ENCODE measurements around the gene SNX19.

The SNX19 gene

DNA sequence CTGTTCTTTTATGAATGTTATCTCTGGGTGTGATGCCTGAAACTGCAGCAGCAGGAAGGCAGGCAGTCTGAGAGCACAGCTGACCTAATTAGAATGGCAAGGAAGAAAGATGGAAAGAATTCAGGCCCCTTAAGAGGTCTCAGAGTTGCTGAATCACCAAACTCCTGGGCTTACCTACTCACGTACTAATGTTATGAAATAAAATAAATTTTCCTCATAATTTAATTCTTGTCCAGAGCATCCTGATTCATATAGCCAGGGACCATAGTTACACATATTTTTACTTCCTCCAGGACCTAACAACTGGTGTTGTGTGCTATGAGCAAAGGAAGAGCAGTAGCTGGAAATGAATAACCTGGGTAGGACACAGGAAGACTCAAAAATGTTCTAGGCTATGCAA lies 41.9 kb downstream of the SNX19 start:
- H3K4me3 ChIP-seq (ENCODE audit: low read length), result no peak overlapping the region

GRCh38 chr11:130873761-130874160 lies 42.5 kb downstream of the SNX19 start:
- no peaks in the 10 kb centered on the region for H3K79me2 ChIP-seq (ENCODE audit: low read length)
- H2AFZ ChIP-seq (ENCODE audit: low read depth, low read length), result no peak overlapping the region
- H3K9me3 ChIP-seq (ENCODE audit: insufficient read depth, low read length), result no peaks in the 10 kb centered on the region
- no peaks in the 10 kb centered on the region for H3K27me3 ChIP-seq (ENCODE audit: low read depth, low read length)
- no peaks in the 10 kb centered on the region for H3K4me1 ChIP-seq (ENCODE audit: low read length)
- peaks cover 12% of the 10 kb centered on the region for H3K36me3 ChIP-seq (replicated peaks; ENCODE audit: low read depth, low read length)
- H3K27ac ChIP-seq (ENCODE audit: low read length), result no peak overlapping the region
- no peak overlapping the region for H3K4me2 ChIP-seq (ENCODE audit: low read length)
- TF ChIP-seq, protein P1, sequence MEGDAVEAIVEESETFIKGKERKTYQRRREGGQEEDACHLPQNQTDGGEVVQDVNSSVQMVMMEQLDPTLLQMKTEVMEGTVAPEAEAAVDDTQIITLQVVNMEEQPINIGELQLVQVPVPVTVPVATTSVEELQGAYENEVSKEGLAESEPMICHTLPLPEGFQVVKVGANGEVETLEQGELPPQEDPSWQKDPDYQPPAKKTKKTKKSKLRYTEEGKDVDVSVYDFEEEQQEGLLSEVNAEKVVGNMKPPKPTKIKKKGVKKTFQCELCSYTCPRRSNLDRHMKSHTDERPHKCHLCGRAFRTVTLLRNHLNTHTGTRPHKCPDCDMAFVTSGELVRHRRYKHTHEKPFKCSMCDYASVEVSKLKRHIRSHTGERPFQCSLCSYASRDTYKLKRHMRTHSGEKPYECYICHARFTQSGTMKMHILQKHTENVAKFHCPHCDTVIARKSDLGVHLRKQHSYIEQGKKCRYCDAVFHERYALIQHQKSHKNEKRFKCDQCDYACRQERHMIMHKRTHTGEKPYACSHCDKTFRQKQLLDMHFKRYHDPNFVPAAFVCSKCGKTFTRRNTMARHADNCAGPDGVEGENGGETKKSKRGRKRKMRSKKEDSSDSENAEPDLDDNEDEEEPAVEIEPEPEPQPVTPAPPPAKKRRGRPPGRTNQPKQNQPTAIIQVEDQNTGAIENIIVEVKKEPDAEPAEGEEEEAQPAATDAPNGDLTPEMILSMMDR (IDR thresholded peaks at IDR 0.05; ENCODE audit: low read depth, low read length), result no peak
- no peak for TF ChIP-seq EZH2phosphoT487 (IDR thresholded peaks at IDR 0.05; ENCODE audit: low read depth)
- H3K9ac ChIP-seq (ENCODE audit: low read length), result no peak overlapping the region
- no peaks in the 10 kb centered on the region for H4K20me1 ChIP-seq (ENCODE audit: insufficient read depth, low read length)
- no peak overlapping the region for H3K4me3 ChIP-seq (ENCODE audit: low read length)

More for the DNA sequence above, 41.9 kb downstream of the SNX19 start:
- Histone ChIP-seq H3K4me1 (ENCODE audit: low read length) (no peaks in the 10 kb centered on the region), H3K27ac (ENCODE audit: low read length) (no peak overlapping the region), H4K20me1 (ENCODE audit: insufficient read depth, low read length) (no peaks in the 10 kb centered on the region), H3K36me3 (replicated peaks; ENCODE audit: low read depth, low read length) (peaks cover 16% of the 10 kb centered on the region), H3K79me2 (ENCODE audit: low read length) (no peaks in the 10 kb centered on the region), H3K9me3 (ENCODE audit: insufficient read depth, low read length) (no peaks in the 10 kb centered on the region), H2AFZ (ENCODE audit: low read depth, low read length) (no peak overlapping the region), H3K27me3 (ENCODE audit: low read depth, low read length) (no peaks in the 10 kb centered on the region), H3K4me2 (ENCODE audit: low read length) (no peak overlapping the region), H3K9ac (ENCODE audit: low read length) (no peak overlapping the region)
- TF ChIP-seq, protein P1 (IDR thresholded peaks at IDR 0.05; ENCODE audit: low read depth, low read length), result no peak
- no peak for TF ChIP-seq EZH2phosphoT487 (IDR thresholded peaks at IDR 0.05; ENCODE audit: low read depth)

DNA sequence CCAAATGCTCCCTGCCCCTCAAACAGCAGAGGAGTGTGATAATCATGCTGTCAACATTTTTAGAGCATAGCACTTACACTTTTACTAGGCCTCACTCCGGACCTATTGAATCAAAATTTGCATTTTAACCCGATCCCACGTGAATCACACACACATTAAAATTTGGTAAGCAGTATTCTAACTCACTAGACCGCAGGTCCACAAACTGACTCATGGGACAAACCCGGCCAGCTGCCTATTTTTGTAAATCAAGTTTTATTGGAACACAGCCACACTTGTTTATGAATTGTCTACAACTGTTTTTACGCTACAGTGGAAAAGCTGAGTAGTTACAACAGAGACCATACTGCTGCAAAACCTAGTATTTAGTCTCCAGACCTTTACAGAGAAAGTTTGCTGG lies 43.3 kb downstream of the SNX19 start:
- Histone ChIP-seq H3K36me3 (replicated peaks; ENCODE audit: low read depth, low read length) (peaks cover 9% of the 10 kb centered on the region), H3K4me1 (ENCODE audit: low read length) (no peaks in the 10 kb centered on the region), H2AFZ (ENCODE audit: low read depth, low read length) (no peak overlapping the region), H3K79me2 (ENCODE audit: low read length) (no peaks in the 10 kb centered on the region), H3K27ac (ENCODE audit: low read length) (no peak overlapping the region), H3K4me3 (ENCODE audit: low read length) (no peak overlapping the region), H3K4me2 (ENCODE audit: low read length) (no peak overlapping the region), H3K27me3 (ENCODE audit: low read depth, low read length) (no peaks in the 10 kb centered on the region), H4K20me1 (ENCODE audit: insufficient read depth, low read length) (no peaks in the 10 kb centered on the region), H3K9ac (ENCODE audit: low read length) (no peak overlapping the region), H3K9me3 (ENCODE audit: insufficient read depth, low read length) (no peaks in the 10 kb centered on the region)
- TF ChIP-seq EZH2phosphoT487 (IDR thresholded peaks at IDR 0.05; ENCODE audit: low read depth), result no peak
- TF ChIP-seq, protein P1 (IDR thresholded peaks at IDR 0.05; ENCODE audit: low read depth, low read length), result no peak

GRCh38 chr11:130872513-130872912 lies 43.8 kb downstream of the SNX19 start:
- H3K9ac ChIP-seq (ENCODE audit: low read length), result no peak overlapping the region
- no peaks in the 10 kb centered on the region for H3K79me2 ChIP-seq (ENCODE audit: low read length)
- no peak overlapping the region for H3K4me2 ChIP-seq (ENCODE audit: low read length)
- H3K36me3 ChIP-seq (replicated peaks; ENCODE audit: low read depth, low read length), result peaks cover 9% of the 10 kb centered on the region
- TF ChIP-seq, protein P1 (IDR thresholded peaks at IDR 0.05; ENCODE audit: low read depth, low read length), result no peak
- TF ChIP-seq EZH2phosphoT487 (IDR thresholded peaks at IDR 0.05; ENCODE audit: low read depth), result no peak
- H4K20me1 ChIP-seq (ENCODE audit: insufficient read depth, low read length), result no peaks in the 10 kb centered on the region
- no peak overlapping the region for H2AFZ ChIP-seq (ENCODE audit: low read depth, low read length)
- H3K4me1 ChIP-seq (ENCODE audit: low read length), result no peaks in the 10 kb centered on the region
- no peaks in the 10 kb centered on the region for H3K27me3 ChIP-seq (ENCODE audit: low read depth, low read length)
- H3K27ac ChIP-seq (ENCODE audit: low read length), result no peak overlapping the region
- H3K9me3 ChIP-seq (ENCODE audit: insufficient read depth, low read length), result no peaks in the 10 kb centered on the region
- H3K4me3 ChIP-seq (ENCODE audit: low read length), result no peak overlapping the region

Data from OCI-LY3 (cell line).